ENCODE results near the gene WWOX. TPM values are rescaled to one million over a fixed set of nuclear protein-coding genes. Genes with fewer than 3 reads are reported as not detected.

WWOX gene
- total RNA-seq, 6 experiments from 2014 or later: 13.0 to 24.3 (median 16.5) TPM

DNA sequence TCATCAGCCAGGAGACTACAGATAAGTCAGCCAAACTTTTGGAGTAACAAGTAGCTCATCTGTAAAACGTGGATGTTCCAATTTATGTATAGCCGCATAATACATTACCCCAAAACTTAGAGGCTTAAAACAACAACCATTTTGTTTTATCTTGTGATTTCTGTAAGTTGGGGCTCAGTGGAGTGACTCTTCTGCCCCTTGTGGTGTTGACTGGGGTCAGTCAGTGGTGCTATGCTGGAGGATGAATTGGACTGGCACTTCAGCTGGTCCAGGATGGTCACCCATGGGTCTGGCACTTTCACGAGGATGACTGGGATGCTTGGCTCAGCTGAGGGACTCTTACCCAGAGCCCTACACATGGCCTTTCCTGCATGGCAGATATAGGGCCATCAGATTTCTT lies 172.5 kb downstream of the WWOX start:
- TF ChIP-seq, protein P1, sequence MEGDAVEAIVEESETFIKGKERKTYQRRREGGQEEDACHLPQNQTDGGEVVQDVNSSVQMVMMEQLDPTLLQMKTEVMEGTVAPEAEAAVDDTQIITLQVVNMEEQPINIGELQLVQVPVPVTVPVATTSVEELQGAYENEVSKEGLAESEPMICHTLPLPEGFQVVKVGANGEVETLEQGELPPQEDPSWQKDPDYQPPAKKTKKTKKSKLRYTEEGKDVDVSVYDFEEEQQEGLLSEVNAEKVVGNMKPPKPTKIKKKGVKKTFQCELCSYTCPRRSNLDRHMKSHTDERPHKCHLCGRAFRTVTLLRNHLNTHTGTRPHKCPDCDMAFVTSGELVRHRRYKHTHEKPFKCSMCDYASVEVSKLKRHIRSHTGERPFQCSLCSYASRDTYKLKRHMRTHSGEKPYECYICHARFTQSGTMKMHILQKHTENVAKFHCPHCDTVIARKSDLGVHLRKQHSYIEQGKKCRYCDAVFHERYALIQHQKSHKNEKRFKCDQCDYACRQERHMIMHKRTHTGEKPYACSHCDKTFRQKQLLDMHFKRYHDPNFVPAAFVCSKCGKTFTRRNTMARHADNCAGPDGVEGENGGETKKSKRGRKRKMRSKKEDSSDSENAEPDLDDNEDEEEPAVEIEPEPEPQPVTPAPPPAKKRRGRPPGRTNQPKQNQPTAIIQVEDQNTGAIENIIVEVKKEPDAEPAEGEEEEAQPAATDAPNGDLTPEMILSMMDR (IDR thresholded peaks at IDR 0.05): no peak
- no peak for TF ChIP-seq POLR2A (IDR thresholded peaks at IDR 0.05)
- ATAC-seq (no peak), DNase-seq (no peak)
- intact Hi-C loops (cut with DNase I): no loop called here
- Histone ChIP-seq H3K9me3 (no peaks in the 10 kb centered on the region), H3K36me3 (no peaks in the 10 kb centered on the region), H3K27ac (no peak overlapping the region), H3K4me1 (no peaks in the 10 kb centered on the region), H3K4me3 (no peak overlapping the region), H3K27me3 (no peaks in the 10 kb centered on the region)
- 100% methylated on average over 1 of the region's 3 CpGs for WGBS (ENCODE audit: insufficient coverage, low coverage, low lambda C conversion rate, missing lambda C conversion rate)

DNA sequence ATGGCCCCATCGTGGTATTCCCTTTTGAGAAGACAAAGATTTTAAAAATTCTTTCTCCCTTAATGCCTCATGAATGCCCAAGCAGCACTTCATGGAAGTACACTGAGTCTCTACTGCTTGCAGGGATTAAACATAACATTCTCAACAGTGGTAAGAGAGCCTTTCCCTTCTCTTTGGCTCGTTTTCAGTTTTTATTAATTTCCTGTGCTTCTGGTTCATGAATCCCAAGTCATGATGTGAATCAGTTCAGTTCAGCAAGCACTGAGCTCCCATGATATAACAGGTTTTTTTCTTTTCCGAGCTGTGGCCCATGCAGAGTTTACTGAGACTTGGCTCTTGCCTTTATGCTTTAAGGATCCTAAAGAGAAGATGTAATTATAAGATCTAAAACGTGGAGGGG lies 175.3 kb downstream of the WWOX start:
- WGBS (ENCODE audit: insufficient coverage, low coverage, low lambda C conversion rate, missing lambda C conversion rate): 75% methylated on average over 3 of the region's 4 CpGs
- TF ChIP-seq, protein P1 (IDR thresholded peaks at IDR 0.05): no peak
- no peak for TF ChIP-seq POLR2A (IDR thresholded peaks at IDR 0.05)
- no peak overlapping the region for H3K27ac ChIP-seq

DNA sequence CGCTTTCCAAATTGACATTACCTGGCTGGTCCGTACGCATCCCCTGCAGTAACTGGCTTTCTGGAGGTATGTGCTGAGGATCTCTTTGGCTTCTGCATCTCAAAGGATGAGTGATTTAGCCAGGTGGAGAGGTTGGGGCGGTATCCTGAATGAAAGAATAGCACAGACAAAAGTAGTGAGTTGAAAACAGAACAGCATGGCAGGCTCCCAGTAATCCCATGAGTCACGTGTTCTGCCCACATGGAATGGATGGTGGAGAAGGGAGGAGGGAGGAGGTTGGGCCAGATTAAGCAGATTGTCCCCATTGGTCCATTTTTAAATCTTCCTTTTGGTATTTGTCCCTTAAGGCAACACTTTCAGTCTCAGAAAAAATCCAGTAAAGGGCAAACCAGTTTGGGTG lies 176.0 kb downstream of the WWOX start:
- no peak for TF ChIP-seq POLR2A (IDR thresholded peaks at IDR 0.05)
- TF ChIP-seq, protein P1 (IDR thresholded peaks at IDR 0.05): no peak
- WGBS (ENCODE audit: insufficient coverage, low coverage, low lambda C conversion rate, missing lambda C conversion rate): 100% methylated on average over 4 of the region's 5 CpGs
- DNase-seq (no peak), ATAC-seq (no peak)
- H3K27ac ChIP-seq: no peak overlapping the region
- no peaks in the 10 kb centered on the region for H3K27me3 ChIP-seq
- no peaks in the 10 kb centered on the region for H3K36me3 ChIP-seq
- no peak overlapping the region for H3K4me3 ChIP-seq
- intact Hi-C loops (cut with DNase I): no loop called here
- H3K4me1 ChIP-seq: no peaks in the 10 kb centered on the region
- no peaks in the 10 kb centered on the region for H3K9me3 ChIP-seq

More for the DNA sequence above, 175.3 kb downstream of the WWOX start:
- Histone ChIP-seq H3K36me3 (no peaks in the 10 kb centered on the region), H3K4me3 (no peak overlapping the region), H3K27me3 (no peaks in the 10 kb centered on the region), H3K9me3 (no peaks in the 10 kb centered on the region), H3K4me1 (no peaks in the 10 kb centered on the region)
- intact Hi-C loops (cut with DNase I): no loop called here
- ATAC-seq (no peak), DNase-seq (no peak)

DNA sequence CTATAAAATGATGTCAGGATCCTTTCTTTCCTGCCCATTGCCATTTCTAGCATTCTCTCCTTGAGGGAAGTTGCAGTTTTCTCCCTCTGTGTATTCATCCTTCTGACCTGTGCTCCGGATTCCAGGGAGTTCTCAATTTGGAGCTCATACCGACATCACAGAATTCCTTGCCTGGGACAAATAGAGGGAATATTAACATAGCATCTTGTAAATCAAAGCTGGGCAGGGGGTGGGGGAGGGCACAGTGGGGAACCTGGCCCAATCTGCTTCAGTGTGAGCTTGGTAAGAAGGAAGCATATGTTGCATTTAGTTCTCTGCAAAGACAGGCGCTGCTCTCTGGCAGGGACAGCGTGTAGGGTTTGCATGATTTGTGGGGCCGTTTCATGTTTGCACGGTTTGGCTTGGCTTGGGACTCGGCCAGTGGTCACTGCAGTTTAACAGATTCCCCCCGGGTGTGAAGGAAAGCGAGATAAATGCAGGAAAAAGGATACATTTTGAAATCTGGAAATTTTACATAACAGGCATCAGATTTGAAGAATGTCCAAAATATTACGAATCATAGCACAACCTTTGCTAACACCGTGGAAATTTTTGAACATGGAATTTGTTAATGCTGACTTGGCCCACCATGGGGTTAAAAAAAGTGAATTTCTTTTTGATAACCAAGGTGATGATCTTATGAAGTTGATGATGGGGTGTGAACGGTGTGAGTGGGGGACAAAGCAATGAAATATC lies 178.0 kb downstream of the WWOX start:
- Histone ChIP-seq H3K27ac (no peak overlapping the region), H3K4me3 (no peak overlapping the region), H3K27me3 (no peaks in the 10 kb centered on the region), H3K4me1 (no peaks in the 10 kb centered on the region), H3K9me3 (no peaks in the 10 kb centered on the region), H3K36me3 (no peaks in the 10 kb centered on the region)
- WGBS (ENCODE audit: insufficient coverage, low coverage, low lambda C conversion rate, missing lambda C conversion rate): 52% methylated on average over 11 of the region's 12 CpGs
- ATAC-seq: no peak
- no peak for TF ChIP-seq POLR2A (IDR thresholded peaks at IDR 0.05)
- TF ChIP-seq, protein P1 (IDR thresholded peaks at IDR 0.05): no peak
- intact Hi-C loops (cut with DNase I): no loop called here
- DNase-seq: no peak

Measured in right lobe of liver (tissue), 6 donors.